SK-N-SH treated with all-trans-retinoic acid at 6 μM for 48 hours (cell line): ENCODE results near the gene SEMA7A.

Experiments used
- ARNTL ChIP-seq: fragments of 450-650 bp; formaldehyde crosslinking; IDR thresholded peaks from 2 replicates; pipeline ENCODE4 v1.5.0; 2020; ENCODE audit warnings: low read depth, mild to moderate bottlenecking, moderate library complexity, borderline replicate concordance
- CREB5 ChIP-seq: fragments of 250-450 bp; sonication (Bioruptor Pico); IDR thresholded peaks from 2 replicates; pipeline ENCODE4 v1.5.1; 2020; ENCODE audit warnings: low read depth, mild to moderate bottlenecking, moderate library complexity
- CSRNP3 ChIP-seq: fragments of 250-450 bp; sonication (Bioruptor Pico); IDR thresholded peaks from 2 replicates; pipeline ENCODE4 v1.5.1; 2021; ENCODE audit warnings: mild to moderate bottlenecking, moderate library complexity
- ISL1 ChIP-seq: fragments of 250-450 bp; sonication (Bioruptor Pico); IDR thresholded peaks from 2 replicates; pipeline ENCODE4 v2.1.2; 2022; ENCODE audit warnings: mild to moderate bottlenecking, moderate library complexity
- PATZ1 ChIP-seq: fragments of 250-450 bp; sonication (Bioruptor Pico); IDR thresholded peaks from 2 replicates; pipeline ENCODE4 v1.8.0; 2020; ENCODE audit warnings: mild to moderate bottlenecking, moderate library complexity, borderline replicate concordance
- RARB ChIP-seq: fragments of 250-450 bp; sonication (Bioruptor Pico); IDR thresholded peaks from 2 replicates; pipeline ENCODE4 v1.8.0; 2021; ENCODE audit warnings: mild to moderate bottlenecking, moderate library complexity
- TCF4 ChIP-seq: fragments of 250-450 bp; sonication (Bioruptor Pico); IDR thresholded peaks from 2 replicates; pipeline ENCODE4 v1.8.0; 2021; ENCODE audit warnings: mild to moderate bottlenecking, moderate library complexity, borderline replicate concordance
- ZFP3 ChIP-seq: fragments of 250-450 bp; sonication (Bioruptor Pico); IDR thresholded peaks from 2 replicates; pipeline ENCODE4 v1.5.0; 2020; ENCODE audit warnings: mild to moderate bottlenecking, moderate library complexity
- ZFP30 ChIP-seq: fragments of 450-650 bp; formaldehyde crosslinking; IDR thresholded peaks from 2 replicates; pipeline ENCODE4 v1.5.0; 2022; ENCODE audit warnings: mild to moderate bottlenecking, moderate library complexity

- TF ChIP-seq ZFP3 (CRISPR knock-in tag), result peak; percentile 80
- TF ChIP-seq ARNTL (CRISPR knock-in tag), result no peak
- no peak for TF ChIP-seq ZFP30 (CRISPR knock-in tag)
- TF ChIP-seq TCF4 (CRISPR knock-in tag), result no peak
- TF ChIP-seq CSRNP3 (CRISPR knock-in tag), result no peak
- TF ChIP-seq CREB5 (CRISPR knock-in tag), result no peak
- no peak for TF ChIP-seq ISL1 (CRISPR knock-in tag)
- no peak for TF ChIP-seq PATZ1 (CRISPR knock-in tag)
- TF ChIP-seq RARB, result no peak
These were observed 27.2 kb downstream of the SEMA7A start for GRCh38 chr15:74406517-74406916.
